ENCODE measurements around the gene TMEM225. TPM values are rescaled to one million over a fixed set of nuclear protein-coding genes. Genes with fewer than 3 reads are reported as not detected.
"Not testable (repeated sequence)": the region's sequence is repeated elsewhere in the genome, so short reads cannot be mapped to it uniquely, and the experiment has no call there.

TMEM225 gene, protein sequence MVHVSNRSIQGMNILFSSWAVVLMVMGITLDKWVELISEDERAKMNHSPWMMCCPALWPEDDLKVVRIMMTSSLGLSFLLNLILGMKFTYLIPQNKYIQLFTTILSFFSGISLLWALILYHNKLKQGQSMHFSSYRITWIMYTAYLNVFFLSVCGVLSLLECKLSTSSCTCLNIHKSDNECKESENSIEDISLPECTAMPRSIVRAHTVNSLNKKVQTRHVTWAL
- total RNA-seq = not detected
- long read RNA-seq = 0 reads

DNA sequence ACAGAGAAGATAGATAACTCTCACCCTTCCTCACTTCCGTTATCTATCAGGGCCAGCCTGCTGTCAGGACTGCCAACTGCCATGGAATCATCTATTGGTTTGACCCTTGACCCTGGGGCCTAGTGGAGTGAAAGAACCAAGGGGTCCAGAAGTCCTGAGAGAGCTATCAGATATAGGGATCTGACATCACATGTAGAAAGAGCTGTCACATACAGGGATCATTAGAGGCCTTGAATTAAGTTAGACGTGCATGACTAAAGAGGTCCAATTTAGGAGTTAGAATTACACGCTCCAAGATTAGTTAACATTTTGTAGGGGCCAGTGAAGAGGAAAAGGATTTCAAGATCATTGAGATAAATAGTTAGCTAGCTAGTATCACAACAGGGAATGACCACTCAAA, at the start of gene TMEM225:
TMEM225 (minus strand) TSS at position 101 of the 400 bp plus-strand sequence. CDS start 245 bp downstream, outside the sequence.
- intact Hi-C loops (cut with DNase I) = no loop called here

DNA sequence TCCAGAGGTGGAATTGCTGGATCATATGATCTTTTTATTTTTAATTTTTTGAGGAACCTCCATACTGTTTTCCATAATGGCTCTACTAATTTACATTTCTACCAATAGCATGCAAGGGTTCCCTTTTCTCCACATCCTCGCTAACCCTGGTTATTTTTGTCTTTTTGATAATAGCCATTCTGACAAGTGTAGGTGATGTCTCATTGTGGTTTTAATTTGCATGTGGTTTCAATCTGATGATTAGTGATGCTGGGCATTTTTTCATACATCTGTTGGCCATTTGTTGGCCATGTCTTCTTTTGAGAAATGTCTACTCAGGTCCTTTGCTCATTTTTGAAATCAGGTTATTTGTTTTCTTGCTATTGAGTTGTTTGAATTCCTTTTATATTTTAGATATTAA, 38.6 kb upstream of the TMEM225 start:
- intact Hi-C loops (cut with DNase I) = no loop called here

More for the DNA sequence above, at the start of gene TMEM225:
- DNase-seq (ENCODE audit: low spot score) = no peak

DNA sequence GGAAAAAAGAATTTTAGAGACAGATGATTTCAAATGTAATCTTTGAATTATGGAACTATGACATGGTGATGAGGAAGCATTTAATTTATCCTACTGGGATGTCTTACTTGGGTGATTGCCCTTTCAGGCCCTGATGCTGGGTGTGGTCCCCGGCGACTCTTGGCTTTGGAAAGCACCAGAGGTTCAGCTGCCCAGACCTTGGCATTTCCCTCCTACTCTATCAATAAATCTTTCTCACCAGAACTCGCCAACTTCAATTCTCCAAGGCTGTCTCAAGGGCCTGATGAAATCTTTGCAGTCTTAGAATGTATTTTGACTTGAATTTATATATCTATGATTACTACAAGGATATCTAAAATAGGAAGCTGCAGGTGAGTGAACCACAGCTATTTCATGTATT, 35.5 kb upstream of the TMEM225 start:
- DNase-seq (ENCODE audit: low spot score) = no peak

More for the DNA sequence above, 38.6 kb upstream of the TMEM225 start:
- no peak for DNase-seq (ENCODE audit: low spot score)

DNA sequence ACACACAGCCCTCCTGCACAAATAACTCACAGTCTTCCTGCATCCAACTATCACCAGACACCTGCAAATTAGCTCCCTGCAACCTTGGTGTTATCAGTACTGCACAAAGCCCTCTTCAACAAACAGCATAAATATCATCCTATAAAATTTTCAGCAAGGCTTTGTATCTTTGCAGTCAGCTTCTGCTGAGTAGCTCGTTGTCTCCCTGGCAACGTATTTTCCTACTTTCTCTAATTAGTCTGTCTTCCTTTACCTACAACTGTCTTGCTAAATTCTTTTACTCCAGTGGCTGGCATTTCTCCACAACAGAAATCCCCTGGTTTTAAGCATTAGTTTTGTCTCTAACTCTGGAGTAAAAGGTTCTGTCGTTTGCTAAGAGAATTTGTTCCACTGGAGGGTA, 20.4 kb upstream of the TMEM225 start:
- intact Hi-C loops (cut with DNase I) = no loop called here
- DNase-seq (ENCODE audit: low spot score) = no peak

More for the DNA sequence above, 35.5 kb upstream of the TMEM225 start:
- intact Hi-C loops (cut with DNase I) = no loop called here

DNA sequence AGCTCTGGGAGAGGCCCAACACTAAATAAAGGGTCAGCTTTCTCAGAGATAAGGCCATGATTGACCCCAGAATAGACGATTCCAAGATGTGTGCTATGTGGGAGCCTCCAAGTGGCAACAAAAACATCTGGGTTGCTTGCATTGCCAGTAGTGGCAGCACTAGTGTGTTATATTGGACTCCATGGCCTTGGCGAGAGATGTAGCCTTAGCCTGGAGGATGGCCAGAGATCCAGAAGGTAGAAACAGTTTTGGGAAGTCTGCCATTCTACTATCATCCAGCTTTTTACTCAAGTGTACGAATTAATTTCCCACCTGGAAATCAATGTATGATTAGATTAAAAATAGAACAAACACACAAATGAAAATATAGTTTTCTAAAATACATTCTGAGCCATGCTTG, 19.5 kb upstream of the TMEM225 start:
- intact Hi-C loops (cut with DNase I) = no loop called here

DNA sequence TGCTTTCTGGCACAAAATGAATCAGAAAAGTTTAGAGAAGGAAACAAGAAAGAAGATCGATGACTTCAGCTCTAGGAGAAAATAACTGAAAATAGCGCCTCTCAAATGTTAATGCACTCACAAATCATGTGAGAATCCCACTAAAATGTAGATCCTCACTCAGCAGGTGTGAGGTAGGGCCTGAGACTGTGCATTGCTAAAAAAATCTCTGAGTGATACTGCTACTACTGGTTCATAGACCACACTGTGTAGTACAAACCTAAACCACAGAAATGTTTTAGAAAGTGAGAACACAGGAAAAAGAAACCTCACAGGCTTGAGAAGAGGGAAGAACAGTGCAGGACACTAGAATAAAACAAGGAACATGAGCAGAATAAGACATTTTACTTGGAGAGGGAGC, 18.5 kb upstream of the TMEM225 start:
- no peak for DNase-seq (ENCODE audit: low spot score)
- intact Hi-C loops (cut with DNase I) = no loop called here

More for the DNA sequence above, 19.5 kb upstream of the TMEM225 start:
- no peak for DNase-seq (ENCODE audit: low spot score)

DNA sequence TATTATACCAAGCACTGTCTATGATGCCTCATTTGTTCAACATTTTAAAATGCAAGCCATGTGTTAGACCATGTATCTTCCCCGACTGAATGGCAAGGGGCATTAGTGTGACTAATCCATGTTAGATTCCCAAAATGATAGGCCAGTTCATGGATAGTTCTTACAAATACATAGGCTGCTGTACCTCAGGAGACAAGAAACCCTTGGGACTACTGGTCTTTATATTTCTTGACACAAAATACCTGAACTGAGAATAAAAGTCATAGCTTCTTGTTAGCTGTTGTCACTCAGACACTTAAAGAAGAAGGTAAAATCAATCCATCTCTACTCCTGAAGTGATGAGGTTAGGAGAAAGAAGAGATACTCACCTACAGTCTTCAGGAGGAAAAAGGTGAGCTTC, 16.4 kb upstream of the TMEM225 start, which contains the start of gene OR8D4:
OR8D4 (plus strand) TSS at position 301 of the 400 bp plus-strand sequence. CDS start 4,265 bp downstream, outside the sequence.
- no peak for DNase-seq (ENCODE audit: low spot score)
- intact Hi-C loops (cut with DNase I) = no loop called here

DNA sequence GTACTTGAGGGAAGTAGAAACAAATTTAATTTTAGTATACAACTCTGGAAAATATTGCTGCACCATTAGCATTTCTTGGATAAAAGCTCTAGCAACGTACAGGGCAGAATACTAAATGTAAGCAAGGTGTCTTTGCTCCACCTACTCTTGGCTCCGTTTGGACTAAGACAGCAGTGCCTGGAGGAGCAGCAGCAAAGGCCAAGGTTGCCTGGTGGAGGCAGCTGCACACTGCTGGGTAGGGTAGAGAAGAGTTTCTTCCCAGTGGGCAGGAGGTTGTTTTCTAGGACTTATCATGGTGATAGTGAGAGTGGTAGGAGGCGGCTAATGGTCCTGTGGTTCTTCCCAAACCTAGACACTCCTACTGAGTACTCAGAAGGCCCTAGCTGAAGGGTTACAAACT, 14.3 kb upstream of the TMEM225 start:
- no peak for DNase-seq (ENCODE audit: low spot score)
- intact Hi-C loops (cut with DNase I) = no loop called here

DNA sequence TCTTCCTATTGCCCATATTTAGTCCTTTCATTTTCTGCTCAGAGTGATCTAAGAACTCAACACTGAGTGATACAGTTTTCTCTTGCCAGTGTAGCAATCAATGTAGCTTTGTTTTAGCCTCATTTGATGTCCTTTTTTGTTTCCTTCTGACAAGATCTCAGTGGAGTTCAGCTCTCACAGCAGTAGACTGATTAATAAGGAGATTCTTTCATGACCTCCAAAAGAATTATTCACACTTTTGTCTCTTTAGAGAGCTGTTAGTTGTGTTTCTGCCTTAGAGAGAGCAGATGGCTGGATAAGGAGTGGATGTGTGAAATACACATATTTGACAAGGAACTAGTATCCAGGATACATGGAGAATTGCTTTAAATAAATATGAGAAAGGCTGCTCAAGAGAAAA, 6.6 kb upstream of the TMEM225 start:
- intact Hi-C loops (cut with DNase I) = no loop called here
- DNase-seq (ENCODE audit: low spot score) = no peak

DNA sequence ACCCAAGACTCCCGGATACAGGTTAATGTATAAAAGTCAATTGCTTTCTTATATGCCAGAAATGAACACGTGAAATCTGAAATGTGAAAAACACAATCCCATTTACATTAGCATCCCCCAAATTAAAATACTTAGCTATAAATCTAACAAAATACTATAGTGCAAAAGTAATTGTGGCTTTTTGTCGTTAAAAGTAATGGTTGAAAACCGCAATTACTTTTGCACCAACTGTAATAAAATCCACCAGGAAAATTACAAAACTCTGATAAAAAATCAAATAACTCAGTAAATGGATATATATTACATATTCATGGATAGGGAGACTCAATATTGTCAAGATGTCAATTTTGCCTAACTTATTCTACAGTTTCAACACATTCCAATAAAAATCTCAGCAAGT, 4.6 kb downstream of the TMEM225 start:
- DNase-seq (ENCODE audit: low spot score) = no peak
- intact Hi-C loops (cut with DNase I) = no loop called here

DNA sequence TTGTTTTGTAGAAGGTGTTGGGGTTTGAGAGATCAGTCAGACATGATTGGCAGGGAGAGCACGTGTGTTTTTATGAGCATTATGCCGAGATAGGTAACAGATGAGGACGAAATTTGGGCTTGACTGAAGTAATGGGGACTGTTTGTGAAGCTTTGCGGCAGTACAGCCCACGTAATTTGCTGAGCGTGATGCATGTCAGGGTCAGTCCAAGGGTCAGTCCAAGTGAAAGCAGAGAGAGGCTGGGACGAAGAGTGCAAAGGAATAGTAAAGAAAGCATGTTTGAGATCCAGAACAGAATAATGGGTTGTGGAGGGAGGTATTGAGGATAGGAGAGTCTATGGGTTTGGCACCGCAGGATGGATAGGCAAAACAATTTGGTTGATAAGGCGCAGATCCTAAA, 17.7 kb downstream of the TMEM225 start:
- intact Hi-C loops (cut with DNase I); DNase-seq (ENCODE audit: low spot score): not testable (repeated sequence)

DNA sequence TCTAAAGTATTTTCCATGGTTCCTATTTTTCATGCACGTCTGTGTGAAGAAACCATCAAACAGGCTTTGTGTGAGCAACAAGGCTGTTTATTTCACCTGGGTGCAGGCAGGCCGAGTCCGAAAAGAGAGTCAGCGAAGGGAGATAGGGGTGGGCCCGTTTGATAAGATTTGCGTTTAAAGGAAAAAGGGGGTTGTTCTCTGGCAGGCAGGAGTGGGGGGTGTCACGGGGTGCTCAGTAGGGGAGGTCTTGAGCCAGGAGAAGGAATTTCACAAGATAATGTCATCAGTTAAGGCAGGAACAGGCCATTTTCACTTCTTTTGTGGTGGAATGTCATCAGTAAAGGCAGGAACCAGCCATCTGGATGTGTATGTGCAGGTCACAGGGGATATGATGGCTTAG, 20.2 kb downstream of the TMEM225 start:
- DNase-seq (ENCODE audit: low spot score); intact Hi-C loops (cut with DNase I): not testable (repeated sequence)

DNA sequence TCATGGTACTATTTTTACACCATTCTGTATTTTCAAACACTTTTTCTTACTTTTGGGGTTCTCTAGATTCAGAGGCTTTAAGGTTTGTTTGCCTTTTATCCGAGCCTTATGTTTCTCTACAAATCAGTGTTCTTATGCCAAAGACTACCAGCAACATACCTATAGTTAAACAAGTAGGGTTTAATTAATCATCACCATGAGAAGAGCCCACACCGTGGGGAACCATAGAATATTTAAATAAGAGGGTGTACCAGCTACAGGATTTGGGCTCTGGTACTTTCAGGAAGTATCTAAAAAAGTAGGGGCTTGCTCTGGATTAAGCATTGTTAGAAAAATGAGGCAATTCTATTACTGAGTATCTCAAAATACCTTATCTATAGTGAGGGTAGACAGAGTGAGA, 25.7 kb downstream of the TMEM225 start:
- intact Hi-C loops (cut with DNase I) = no loop called here
- no peak for DNase-seq (ENCODE audit: low spot score)

DNA sequence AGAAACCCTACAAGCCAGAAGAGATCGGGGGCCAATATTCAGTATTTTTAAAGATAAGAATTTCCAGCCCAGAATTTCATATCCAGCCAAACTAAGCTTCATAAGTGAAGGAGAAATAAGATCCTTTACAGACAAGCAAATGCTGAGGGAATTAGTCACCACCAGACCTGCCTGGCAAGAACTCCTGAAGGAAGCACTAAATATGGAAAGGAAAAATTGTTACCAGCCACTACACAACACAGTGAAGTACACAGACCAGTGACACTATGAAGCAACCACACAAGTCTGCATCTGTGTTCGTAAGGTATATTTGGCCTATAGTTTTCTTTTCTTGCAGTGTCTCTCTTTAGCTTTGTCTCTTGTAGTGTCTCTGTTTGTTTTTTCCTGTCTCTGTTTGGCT, 29.0 kb downstream of the TMEM225 start:
- DNase-seq (ENCODE audit: low spot score) = no peak
- intact Hi-C loops (cut with DNase I) = no loop called here

DNA sequence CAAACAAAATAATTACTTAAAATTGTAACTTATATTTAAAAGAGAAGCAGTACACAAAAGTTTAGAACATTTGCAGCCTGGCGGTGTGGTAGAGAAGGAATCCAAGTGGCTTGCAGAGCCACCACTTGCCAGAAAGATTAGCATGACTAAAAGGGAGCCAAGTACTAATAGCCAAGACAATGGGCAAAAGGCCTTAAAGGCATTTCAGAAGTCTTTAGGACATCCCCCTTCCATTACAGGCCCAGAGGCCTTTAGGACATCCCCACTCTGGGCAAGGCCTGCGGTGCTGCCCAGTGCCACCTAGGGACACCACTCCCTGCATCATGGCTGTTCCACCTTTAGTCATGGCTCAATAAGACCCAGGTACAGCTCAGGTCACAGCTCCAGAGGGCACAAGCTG, 32.4 kb downstream of the TMEM225 start:
- DNase-seq (ENCODE audit: low spot score) = no peak
- intact Hi-C loops (cut with DNase I) = no loop called here

DNA sequence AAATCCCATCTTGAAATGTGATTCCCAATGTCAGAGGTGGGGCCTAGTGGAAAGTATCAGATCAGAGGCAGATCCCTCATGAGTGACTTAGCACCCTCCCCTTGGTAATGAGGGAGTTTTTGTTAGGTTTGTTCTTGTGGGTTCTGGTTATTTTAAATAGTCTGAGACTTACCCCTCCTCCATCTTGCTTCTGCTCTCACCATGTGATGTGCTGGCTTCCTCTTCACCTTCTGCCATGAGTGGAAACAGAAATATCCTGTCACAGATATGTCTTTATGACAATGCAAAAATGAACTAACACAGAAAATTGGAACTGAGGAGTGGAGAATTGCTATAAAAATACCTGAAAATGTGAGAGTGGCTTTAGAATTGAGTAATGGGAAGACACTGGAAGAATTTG, 33.1 kb downstream of the TMEM225 start:
- no peak for DNase-seq (ENCODE audit: low spot score)
- intact Hi-C loops (cut with DNase I) = no loop called here

DNA sequence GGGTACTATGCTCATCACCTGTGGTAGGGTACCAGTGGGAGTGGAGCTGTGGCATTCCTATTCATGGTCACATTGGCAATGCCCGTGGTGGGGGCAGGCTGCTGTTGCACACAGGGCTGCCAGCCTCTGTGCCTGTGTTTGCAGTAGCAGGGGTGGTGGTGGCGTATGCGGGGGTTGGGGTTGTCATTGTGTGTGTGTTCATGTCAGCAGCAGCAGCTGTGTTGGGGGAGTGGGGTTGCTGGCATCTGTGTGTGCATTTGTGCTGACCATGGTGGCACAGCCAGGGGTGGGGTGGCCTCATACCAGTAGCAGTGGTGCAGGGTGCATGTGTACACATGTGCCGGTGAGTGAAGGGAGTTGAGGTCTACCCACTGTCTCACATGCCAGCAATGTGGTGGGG, 34.4 kb downstream of the TMEM225 start:
- intact Hi-C loops (cut with DNase I) = no loop called here
- DNase-seq (ENCODE audit: low spot score) = no peak

DNA sequence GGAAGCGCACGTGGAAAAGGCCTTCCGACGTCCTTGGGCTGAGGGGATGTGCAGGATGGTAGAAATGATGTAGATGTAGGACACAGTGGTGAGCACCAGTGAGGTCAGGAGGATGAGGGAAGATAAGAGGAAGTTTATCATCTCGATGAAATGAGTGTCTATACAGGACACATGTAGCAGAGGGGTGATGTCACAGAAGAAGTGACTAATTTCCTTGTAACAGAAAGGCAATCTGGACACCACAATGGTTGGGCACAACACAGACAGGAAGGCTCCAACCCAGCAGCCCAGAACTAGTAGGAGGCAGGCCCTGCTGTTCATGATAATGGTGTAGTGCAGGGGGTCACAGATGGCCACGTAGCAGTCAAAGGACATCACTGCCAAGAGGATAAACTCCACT, 44.3 kb downstream of the TMEM225 start:
- intact Hi-C loops (cut with DNase I) = no loop called here
- DNase-seq (ENCODE audit: low spot score) = no peak

DNA sequence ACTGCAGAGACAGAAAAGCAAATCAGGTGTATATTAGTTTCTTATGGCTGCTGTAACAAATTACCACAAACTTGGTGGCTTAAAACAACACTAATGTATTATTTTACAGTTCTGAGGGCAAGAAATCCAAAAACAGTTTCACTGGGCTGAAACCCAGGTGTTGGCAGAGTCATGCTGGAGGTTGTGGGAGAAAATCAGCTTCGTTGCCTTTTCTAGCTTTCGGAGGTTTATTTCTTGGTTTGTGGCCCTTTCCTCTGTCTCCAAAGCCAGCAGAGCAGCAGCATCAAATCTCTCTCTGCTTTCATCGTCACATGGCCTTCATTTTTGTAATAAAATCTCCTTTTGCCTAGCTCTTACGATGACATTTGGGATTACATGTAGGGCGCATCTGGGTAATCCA, 46.3 kb downstream of the TMEM225 start:
- no peak for DNase-seq (ENCODE audit: low spot score)
- intact Hi-C loops (cut with DNase I) = no loop called here

DNA sequence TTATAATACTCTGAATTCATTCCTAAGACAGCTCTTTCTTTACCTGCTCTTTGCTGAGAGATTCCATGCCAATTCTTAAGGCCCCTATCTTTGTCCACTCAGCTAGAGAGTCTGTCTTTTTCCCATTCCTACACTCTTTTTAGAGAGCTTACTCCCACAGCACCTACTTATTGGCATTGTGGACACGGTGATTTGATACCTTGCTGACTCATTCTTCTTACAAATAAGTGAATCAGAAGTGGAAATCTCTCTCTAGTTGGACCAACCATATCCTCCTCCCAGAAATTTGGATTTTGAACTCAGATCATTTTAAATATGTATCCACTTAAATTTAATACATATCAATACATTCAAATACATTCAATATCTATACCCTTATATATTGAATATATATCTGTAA, 46.8 kb downstream of the TMEM225 start:
- intact Hi-C loops (cut with DNase I) = no loop called here
- DNase-seq (ENCODE audit: low spot score) = no peak

DNA sequence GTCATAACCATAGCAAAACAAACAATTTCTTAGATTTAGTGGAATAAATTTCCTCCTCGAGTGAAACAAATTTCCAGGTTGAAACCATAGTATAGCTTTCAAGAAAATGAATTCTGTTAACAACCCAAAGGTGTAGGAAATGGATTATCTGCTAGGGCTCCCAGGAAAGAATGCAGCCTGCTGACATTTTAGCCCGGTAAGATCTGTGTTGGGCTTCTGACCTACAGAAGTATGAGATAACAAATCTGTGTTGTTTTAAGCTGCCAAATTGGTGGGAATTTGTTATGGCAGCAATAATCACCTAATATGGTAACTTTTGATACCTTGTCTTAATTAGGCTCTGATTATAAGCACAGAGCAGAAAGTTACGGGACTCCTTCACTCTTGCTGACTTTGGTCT, 47.3 kb downstream of the TMEM225 start:
- DNase-seq (ENCODE audit: low spot score) = no peak

DNA sequence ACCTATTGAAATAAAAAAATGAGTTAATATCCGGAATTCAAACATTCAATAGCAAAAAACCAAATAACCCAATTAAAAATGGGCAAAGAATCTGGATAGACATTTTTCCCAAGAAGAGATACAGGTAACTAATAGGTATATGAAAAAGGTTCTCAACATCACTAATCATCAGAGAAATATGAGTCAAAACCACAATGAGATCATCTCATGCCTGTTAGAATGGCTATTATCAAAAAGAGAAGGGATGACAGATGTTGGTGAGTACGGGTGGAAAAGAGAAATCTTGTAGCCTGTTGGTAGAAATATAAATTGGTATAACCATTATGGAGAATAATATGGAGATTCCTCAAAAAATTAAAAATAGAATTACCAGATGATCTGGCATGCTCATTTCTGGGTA, 52.4 kb downstream of the TMEM225 start:
- no peak for DNase-seq (ENCODE audit: low spot score)
- intact Hi-C loops (cut with DNase I) = no loop called here

More for the DNA sequence above, 47.3 kb downstream of the TMEM225 start:
- intact Hi-C loops (cut with DNase I) = no loop called here

All from cardiac septum (tissue), 1 donor.